ENCODE results near the gene OR51B5.

- TF ChIP-seq CTCF (conservative IDR thresholded peaks at IDR 0.05) (no peak), ZFX (IDR thresholded peaks at IDR 0.05) (no peak)
Observed at GRCh38 chr11:5368502-5369043, 25.2 kb upstream of the OR51B5 start.

Data from C4-2B (cell line).